Stimulated activated CD4-positive, alpha-beta T cell treated with anti-CD3 and anti-CD28 coated beads, TNF-alpha, amount 100 ng/mL, for 1 hour (primary cell): ENCODE results near the gene SCNN1G.

Source experiments
- DNase-seq, 3 donors: peaks; one replicate each; pipeline ENCODE4 v3.0.0-alpha.2; 2020; ENCODE audit warnings: low read depth in 3 of 3, low spot score in 1 of 3

The SCNN1G gene

DNA sequence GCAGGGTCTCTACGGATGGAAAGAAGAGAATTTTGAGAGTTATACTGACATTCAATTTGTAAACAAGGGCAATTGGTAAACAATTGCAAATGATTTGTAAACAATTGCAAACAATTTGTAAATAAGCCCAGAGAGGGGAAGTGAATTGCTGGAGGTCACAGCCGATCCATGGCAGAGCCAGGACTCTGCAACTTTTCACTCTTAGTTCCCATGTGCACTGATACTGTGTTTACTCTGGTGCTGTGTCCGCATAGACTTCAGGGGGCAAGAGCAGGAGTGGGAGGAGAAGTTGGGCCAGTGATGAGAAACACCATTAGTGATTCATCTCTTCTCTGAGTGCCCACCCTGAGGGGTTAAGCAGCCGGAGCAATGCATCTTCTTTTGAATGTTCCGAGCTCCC, 14.0 kb downstream of the SCNN1G start:
- no peak for DNase-seq

DNA sequence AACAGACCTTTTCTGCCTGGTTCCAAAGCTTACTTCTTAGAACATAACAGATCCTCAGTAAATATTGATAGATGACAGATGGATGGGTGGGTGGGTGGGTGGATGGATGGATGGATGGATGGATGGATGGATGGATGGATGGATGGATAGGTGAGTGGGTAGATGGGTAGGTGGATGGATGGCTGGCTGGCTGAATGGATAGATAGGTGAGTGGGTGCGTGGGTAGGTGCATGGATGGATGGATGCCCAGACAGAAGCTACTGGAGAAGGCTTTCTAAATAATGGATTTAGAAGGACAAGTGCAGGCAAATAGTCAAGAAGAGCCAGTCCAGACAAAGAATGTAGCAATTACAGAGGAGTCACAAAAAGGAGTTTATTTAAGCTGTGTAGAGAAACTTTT, 19.6 kb downstream of the SCNN1G start:
- DNase-seq, result no peak

DNA sequence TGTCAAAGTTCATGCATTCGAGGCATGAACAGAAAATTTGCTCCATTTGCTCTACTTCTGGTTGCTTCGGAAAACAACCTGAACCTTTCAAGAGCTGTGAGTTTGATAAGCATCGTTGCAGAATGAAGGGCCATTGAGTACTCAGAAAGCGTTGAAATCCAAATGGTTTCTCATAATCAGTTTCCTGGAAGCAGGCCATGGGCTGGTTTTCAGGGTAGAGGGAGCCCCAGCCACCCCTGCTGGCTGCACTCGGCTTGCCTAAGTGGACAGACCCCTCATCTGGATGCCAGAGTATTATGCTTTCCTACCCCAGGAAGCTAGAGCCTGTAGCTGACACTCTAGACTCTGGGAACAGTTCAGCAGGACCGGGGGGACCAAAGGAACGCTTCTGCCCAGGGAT, 24.4 kb downstream of the SCNN1G start:
- no peak for DNase-seq

DNA sequence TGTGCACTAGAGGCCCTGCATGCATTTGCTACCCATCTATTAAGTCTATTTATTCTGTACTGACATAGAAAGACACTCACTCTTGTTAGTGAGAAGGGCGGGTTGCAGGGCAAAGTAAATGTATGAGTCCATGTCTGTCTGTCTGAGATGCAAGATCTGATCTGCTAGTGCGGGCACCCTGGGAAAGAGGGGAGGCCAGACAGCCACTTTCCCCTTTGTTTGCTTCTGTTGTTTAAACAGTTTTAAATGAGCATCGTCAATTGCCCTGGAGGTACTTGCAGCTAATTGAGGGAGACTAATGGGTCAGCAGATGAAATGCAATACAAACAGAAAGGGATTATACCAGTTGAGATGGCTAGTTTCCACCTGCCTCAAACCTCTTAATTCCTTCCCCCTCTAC, 24.9 kb downstream of the SCNN1G start:
- DNase-seq, result no peak

DNA sequence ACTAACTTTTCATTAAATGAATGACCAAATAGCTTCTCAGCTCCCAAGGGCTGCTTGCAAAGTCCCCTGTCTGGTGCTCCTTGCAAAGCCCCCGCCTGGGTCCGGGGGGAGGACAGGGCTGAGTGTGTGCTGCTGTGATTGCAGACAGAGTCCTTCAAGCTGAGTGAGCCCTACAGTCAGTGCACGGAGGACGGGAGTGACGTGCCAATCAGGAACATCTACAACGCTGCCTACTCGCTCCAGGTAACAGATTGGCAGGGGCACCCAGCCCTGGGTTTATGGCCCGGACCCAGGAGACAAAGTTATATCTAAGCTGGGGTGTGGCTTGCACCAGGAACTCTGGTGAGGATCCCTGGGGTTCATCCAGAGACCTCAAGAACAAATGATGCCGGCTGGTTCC, 27.1 kb downstream of the SCNN1G start:
- no peak for DNase-seq

DNA sequence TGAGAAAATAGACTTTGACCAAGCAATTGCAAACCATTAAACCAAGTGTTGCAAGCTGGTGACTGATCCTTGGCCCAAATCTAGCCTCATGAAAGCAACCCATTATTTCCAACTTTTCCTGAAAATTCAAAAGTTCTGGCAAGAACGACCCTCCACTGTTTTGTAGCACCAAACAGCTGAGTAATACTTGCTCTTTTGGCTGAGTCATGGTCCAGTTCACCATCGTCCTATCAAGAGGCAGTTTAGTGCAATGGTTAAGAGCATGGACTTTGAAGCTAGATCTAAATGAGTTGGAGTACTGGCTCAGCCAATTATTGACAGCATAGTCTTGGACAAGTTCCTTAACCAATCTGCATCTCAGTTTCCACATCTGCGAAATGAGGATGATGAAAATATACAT, 31.3 kb downstream of the SCNN1G start:
- no peak for DNase-seq

DNA sequence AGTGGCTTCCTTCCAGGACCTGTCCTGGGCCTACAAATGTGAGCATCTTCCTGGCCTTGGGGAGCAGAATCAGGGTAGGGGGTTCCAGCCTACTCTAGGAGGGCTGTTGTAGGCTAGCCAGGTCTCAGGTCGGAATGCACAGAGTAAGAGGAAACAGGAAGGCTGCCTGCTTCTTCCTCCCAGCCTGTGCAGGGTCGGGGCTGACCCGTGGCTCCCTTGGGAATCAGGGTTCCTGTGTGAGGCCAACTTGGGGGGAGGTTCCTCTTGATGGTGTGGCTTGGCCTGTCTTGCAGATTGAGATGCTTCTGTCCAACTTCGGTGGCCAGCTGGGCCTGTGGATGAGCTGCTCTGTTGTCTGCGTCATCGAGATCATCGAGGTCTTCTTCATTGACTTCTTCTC, 32.3 kb downstream of the SCNN1G start:
- DNase-seq, result no peak

DNA sequence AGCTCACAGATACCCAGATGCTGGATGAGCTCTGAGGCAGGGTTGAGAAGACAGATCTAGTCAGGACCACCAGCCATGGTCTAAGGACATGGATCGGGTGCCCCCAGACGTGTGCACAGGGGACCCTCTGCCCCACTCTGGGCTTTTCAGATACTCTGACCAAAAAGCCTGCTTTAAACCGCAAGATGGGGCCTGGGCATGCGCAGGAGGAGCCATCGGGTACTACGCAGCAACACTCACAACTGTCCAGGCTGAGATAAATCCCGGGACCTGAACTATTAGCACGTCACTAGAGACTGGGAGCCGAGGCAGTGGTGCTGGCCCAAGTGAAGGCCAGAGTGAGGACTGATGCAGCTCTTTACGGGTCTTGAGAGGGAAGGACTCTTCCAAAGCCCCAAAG, 32.9 kb downstream of the SCNN1G start:
- no peak for DNase-seq

DNA sequence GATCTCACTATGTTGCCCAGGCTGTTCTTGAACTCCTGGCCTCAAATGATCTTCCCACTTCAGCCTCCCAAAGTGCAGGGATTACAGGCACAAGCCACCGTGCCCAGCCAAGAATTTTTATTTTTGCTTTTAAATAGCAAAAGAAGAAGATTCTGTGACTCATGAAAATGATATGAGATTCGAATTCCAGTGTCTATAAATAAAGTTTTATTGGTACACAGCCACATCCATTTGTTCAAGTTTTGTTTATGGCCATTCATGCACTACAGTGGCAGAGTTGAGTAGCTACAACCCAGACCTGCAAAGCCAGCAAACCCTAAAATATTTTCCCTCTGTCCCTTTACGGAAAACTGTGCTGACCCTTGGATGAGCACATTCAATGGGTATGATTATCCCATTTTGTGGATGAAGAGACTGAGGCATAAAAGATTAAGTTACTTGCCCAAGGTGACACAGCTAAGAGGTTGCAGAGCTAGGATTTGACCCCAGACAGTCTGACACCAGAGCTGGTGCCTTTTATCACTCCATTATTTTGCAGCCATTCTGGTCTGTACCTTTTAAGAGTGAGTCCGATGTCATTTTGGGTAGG, 34.2 kb downstream of the SCNN1G start:
- no peak for DNase-seq

DNA sequence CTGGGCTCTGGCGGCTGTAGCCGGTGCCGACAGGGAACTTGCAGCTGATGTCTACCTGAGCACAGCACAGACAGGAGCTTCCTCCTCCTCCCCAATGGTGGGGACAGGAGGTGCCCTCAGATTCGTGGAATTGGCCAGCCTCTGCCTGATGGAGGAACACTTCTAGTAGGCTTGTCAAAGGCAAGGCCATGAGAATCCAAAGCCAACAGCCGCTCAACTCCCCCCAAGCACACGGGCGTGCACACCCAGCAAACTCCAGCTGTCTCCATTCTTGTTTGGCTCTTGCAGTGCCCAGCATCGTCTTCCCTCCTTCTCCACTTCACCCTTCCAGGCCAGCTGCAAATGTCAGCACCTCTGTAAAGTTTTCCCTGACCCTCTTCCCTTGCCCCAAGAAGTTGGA, 35.1 kb downstream of the SCNN1G start:
- no peak for DNase-seq

DNA sequence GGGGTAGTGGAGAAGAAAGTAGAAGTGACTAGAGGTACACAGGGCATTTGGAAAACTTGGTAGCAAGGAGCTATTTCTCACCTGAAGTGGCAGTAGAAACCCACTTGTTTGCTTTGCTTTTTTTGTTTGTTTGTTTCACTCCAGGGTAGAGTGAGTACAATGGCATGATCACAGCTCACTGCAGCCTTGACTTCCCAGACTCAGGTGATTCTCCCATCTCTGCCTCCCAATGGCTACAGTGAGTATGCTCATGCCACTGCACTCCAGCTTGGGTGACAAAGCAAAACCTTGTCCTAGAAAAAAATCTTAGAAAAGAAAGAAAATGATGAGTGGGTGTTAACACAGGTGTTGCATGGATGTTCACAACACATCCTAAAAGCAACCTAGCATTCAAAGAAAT, 40.4 kb downstream of the SCNN1G start:
- no peak for DNase-seq

DNA sequence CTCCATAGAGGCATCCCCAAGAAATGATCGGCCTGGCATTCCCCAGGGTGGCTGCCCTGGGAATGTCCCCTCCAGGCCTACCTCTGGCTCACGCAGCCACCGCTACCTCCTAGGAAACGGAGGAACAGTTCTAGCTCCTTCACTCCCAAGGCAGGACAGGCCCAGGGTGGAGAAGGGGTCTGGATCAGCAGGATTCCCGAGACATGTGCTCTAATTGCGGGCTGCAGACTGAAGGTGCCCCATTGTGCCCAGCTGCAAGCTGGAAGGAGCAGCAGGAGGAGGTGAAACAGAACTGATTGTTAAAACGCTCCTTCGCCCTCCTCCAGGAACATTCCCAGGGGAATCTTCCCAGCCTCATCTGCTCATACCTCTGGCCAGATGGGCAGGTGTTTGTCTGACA, 40.8 kb downstream of the SCNN1G start:
- no peak for DNase-seq

DNA sequence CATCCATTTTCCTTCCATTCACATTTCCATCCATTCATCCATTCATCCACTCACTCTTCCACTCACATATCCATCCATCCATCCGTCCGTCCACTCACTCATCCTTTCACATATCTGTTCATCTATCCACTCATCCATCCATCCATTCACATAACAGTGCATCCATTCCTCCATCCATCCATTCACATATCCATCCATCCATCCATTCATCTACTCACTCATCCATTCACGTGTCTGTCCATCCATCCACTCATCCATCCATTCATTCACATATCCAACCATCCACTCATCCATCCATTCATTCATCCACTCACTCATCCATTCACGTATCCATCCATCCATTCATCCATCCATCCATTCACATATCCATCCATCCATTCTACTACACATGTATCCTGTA, 42.6 kb downstream of the SCNN1G start:
- DNase-seq, result no peak

DNA sequence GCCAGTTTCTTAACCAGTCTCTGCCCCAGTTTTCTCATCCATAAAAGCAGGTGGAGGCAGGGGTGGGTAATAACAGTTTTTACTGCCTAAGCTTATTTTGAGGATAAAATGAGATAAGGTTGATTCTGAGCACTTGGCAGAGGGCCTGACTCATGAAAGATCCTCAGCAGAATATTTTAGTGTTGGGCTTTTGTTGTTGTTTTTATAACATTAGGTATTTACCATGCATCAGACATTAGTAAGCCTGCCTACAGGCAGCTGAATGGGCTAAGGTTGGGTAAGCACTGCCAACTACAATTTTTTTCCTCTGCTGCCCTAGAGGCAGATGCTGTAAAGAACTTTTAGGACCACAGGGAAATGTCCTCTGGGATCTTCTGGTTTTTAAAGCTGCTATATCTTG, 43.1 kb downstream of the SCNN1G start:
- no peak for DNase-seq

DNA sequence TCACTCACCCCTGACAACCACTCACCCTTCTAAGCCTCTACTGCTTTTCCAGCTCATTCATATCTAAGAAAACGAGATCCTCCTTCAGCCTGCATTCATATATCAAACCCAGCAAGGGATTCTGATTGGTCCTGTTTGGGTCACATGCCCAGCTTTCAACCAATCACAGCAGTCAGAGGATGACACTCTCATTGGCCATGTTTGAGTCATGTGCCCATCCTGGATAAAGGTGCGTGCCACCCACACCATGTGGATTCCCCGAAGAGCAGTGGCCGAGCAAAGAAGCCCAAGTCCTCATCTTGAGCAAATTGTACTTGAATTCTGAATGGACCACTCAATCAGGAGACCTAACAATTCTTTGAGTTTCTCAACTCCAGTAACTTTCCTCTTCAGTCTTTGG, 45.0 kb downstream of the SCNN1G start:
- DNase-seq, result no peak

DNA sequence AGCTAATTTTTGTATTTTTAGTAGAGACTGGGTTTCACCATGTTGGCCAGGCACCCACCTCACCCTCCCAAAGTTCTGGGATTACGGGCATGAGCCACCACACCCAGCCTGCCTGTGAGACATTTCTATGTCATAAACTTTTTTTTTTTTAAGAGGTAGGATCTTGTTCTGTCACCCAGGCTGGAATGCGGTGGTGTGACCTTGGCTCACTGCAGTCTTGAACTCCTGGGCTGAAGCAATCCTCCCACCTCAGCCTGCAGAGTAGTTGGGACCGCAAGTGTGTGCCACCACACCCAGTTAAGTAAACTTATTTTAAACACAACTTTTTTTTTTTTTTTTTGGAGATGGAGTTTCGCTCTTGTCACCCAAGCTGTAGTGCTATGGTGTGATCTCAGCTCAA, 47.2 kb downstream of the SCNN1G start:
- no peak for DNase-seq

DNA sequence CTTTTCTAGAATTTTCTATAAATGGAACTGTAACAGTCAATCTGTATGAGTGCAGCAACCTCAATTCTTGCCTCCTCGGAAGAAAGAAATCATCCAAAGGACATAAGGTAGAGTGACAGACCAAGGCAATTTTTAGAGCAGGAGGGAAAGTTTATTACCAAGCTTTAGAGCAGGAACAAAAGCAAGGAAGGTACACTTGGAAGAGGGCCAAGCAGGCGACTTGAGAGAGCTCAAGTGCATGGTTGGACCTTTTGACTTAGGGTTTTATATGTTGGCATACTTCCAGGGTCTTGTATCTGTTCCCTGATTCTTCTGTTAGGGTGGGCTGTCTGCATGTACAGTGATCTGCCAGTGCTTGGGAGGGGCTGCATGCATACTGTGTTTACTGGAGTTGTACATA, 50.3 kb downstream of the SCNN1G start:
- no peak for DNase-seq

DNA sequence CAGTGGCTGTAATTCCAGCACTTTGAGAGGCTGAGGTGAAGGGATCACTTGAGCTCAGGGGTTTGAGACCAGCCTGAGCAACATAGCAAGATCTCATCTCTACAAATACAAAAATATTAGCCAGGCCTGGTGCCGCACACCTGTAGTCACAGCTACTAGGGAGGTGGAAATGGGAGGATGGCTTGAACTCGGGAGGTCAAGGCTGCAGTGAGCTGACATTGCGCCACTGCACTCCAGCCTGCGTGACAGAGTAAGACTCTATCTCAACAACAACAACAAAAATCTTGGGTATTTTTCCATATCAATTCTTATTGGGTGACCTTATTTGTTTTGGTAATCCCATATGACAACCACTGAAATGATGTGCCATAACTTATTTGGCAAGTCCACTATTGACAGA, 52.6 kb downstream of the SCNN1G start:
- no peak for DNase-seq

DNA sequence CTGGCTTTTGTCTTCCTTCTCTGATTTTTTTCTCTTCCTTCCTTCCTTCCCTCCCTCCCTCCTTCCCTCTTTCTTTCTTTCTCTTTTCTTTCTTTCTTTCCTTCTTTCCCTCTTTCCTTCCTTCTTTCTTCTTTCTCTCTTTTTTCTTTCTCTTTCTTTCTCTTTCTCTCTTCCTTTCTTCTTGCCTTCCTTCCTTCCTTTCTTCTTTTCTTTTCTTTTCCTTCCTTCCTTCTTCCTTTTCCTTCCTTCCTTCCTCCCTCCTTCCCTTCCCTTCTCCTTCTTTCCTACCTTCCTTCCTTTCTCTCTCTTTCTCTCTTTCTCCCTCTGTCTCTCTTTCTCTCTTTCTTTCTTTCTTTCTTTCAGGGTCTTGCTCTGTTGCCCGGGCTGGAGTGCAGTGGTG, 54.4 kb downstream of the SCNN1G start:
- DNase-seq, result no peak

DNA sequence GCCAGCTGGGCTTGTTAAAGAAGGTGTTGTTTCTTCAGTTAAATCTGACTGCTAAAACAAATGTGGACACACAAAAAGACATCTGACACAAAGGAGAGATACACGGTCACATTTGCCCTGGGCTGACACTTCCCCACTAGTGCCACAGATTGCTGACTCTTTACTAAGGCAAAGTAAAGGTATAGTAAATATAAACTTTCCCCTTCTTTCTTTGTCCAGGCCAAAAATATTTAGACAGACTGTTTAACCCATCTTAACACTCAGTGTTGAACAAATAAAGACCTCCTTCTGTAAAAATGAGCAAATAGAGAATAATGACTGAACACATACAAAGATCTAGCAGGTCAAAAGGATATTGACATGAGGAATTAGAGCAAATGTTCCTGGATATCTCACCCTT, 58.4 kb downstream of the SCNN1G start:
- DNase-seq, result no peak

DNA sequence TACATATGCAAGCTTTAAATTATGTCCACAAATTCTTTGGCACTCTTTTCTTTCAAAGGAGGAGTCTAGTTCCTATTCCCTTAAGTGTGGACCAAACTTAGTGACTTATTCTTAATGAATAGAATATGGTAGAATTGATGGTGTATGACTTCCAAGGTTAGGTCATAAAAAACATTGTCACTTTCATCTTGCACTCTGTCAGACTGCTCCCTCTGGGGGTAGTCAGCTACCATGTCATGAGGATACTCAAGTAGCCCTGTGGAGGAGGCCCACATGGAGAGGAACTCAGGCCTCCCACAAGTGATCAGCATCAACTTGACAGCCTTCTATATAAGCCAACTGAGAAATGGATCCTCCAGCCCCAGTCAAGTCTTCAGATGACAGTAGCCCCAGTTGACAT, 61.6 kb downstream of the SCNN1G start:
- DNase-seq, result no peak

DNA sequence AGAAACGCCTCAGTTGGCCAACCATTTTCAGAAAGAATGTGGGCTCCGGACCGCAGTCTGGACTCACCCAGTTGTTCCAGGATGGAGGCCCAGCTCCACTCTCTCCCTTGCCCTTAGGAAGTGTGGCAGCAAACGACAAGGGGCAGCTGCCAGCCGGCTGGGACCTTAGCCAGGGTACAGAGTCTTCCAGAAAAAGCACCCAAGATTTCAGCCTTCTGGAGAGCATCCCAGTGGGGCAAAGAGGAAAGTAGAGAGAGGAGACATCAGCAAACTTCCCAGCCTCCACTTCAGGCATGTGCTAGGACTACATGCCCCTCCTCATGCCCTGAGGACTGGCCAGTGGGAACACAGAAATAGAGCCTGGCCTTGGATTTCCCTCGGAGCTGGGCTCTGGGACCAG, 62.7 kb downstream of the SCNN1G start:
- no peak for DNase-seq

DNA sequence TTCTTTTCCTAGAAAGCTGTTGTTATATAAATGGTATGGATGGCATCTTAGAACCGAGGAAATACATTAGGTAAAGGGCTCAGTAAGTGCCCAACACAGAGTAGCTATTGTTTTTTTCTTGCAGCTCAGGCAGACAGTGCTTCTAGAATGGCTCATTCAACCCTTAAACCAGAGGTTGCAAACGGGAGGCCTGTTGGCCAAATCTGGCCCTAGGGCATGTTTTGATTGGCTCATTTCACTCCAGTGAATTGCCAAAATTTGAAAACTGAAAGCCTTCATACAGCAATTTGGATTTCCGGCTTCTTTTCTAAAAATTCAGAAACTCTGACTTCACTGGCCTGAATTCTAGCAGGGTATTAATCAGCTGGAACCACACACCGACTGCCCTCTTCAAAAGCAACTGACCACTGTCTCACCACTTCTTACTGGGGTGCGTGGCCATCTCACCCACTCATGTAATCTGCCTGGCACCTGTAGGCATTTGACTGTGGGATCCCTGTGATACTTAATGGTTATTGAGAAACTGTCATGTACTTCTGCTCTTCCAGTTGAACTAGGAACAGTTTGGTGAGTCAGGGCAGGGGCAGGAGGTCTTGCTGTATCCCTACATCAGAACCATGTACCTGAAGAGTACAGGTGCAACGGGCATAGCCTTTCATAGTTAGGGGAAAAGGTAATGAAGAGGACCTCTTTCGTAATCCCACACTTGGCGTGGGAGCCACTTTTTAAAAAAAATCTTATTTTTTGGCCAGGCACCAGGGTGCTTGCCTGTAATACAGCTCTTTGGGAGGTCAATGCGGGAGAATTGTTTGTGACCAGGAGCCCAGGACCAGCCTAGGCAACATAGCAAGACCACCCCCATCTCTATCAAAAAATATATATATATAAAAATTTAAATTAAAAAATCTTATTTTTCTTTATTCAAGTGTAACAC, 66.0 kb downstream of the SCNN1G start:
- DNase-seq, result no peak
